Breast epithelium (tissue), 4 donors: ENCODE data around the gene FLAD1. TPM values are rescaled to one million over a fixed set of nuclear protein-coding genes. Genes with fewer than 3 reads are reported as not detected.

Source experiments
- DNase-seq, 2 donors: peaks; one replicate each; pipeline ENCODE4 v3.0.0-alpha.2; 2019; ENCODE audit warnings: low spot score in 2 of 2
- H3K27ac ChIP-seq, 2 donors: fragments of 200-600 bp; sonication (generic) in 1 of 2; one replicate each; pipeline ENCODE4 v1.5.1; 2016 to 2019; ENCODE audit warnings: mild to moderate bottlenecking in 1 of 2
- H3K27me3 ChIP-seq, 2 donors: fragments of 200-600 bp; sonication (generic) in 1 of 2; one replicate each; pipeline versions ENCODE4 v1.5.1 to v1.6.0; 2017 to 2019; ENCODE audit warnings: control low read depth in 1 of 2, mild to moderate bottlenecking in 1 of 2
- H3K36me3 ChIP-seq: fragments of 200-600 bp; one replicate; pipeline ENCODE4 v1.5.1; 2019
- H3K4me1 ChIP-seq, 2 donors: fragments of 200-600 bp; sonication (generic); one replicate each; pipeline ENCODE4 v1.5.1; 2016 to 2019; ENCODE audit warnings: control low read depth in 1 of 2
- H3K4me3 ChIP-seq, 3 donors: fragments of 200-600 bp; sonication (generic); 1 replicate in 2 of 3; 2 replicates in 1 of 3; pipeline ENCODE4 v1.5.1; 2016 to 2019; ENCODE audit warnings: mild to moderate bottlenecking in 3 of 3, moderate library complexity in 2 of 3
- H3K9me3 ChIP-seq, 2 donors: fragments of 200-600 bp; sonication (generic) in 1 of 2; one replicate each; pipeline ENCODE4 v1.5.1; 2016 to 2019; ENCODE audit warnings: control low read depth in 1 of 2
- CTCF ChIP-seq, 3 donors: fragments of 450-650 bp; IDR thresholded peaks; one replicate each; pipeline ENCODE4 v1.5.1; 2016 to 2017; ENCODE audit warnings: antibody characterized with exemption in 3 of 3, mild to moderate bottlenecking in 3 of 3, moderate library complexity in 3 of 3
- POLR2A ChIP-seq: fragments of 450-650 bp; IDR thresholded peaks from one replicate; pipeline ENCODE4 v1.6.1; 2016; ENCODE audit warnings: antibody characterized with exemption, mild to moderate bottlenecking, moderate library complexity
- POLR2AphosphoS5 ChIP-seq, 3 donors: sonication (generic); formaldehyde crosslinking; IDR thresholded peaks; one replicate each; pipeline ENCODE4 v1.6.1; 2017; ENCODE audit warnings: antibody characterized with exemption in 3 of 3
- intact Hi-C: fragments of 100-400 bp; cut with DNase I; formaldehyde crosslinking; loops from one replicate; pipeline ENCODE4 v1.15.1; 2023; ENCODE audit warnings: low total_unique reads
- total RNA-seq, 3 donors: library from RNA; depleted of rRNA; stranded (reverse); fragments of >200 nt; gene quantifications; one replicate each; pipeline ENCODE4 v1.1.0, GENCODE V29; 2016

FLAD1 gene
- total RNA-seq, 3 donors from 2014 or later = 27.0 to 42.7 (median 39.3) TPM

- no peak for DNase-seq
- H3K4me3 ChIP-seq = no peak overlapping the region
- H3K27ac ChIP-seq = no peak overlapping the region
- H3K27me3 ChIP-seq = no peaks in the 10 kb centered on the region
- TF ChIP-seq POLR2AphosphoS5 (IDR thresholded peaks at IDR 0.05) = no peak
- TF ChIP-seq CTCF (IDR thresholded peaks at IDR 0.05) = no peak
- no peak for TF ChIP-seq POLR2A
- no peaks in the 10 kb centered on the region for H3K36me3 ChIP-seq
- intact Hi-C loops = no loop called here
- H3K4me1 ChIP-seq = peaks cover 3 to 9% of the 10 kb centered on the region in 2 donors
- H3K9me3 ChIP-seq = no peaks in the 10 kb centered on the region
Observed at GRCh38 chr1:155022136-155022926, 39.2 kb downstream of the FLAD1 start.

DNA sequence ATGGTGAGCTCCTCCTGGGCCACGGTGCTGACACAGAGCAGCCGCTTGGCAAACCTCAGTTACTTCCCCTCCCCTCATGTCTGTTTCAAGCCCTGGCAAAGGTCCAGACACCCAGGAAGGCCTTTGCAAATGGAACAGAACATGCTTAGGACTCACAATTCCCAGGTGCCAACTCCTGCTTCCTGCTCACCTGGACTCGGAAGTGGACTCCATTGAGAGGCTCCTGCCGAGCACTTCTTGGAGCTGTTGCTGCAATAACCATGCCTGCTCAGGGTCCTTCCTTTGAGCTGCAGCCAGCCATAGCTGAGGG is 39.7 kb downstream of the FLAD1 start:
- Histone ChIP-seq H3K27ac (no peak overlapping the region), H3K9me3 (no peaks in the 10 kb centered on the region), H3K4me1 (peaks cover 3 to 4% of the 10 kb centered on the region in 2 donors), H3K36me3 (no peaks in the 10 kb centered on the region), H3K4me3 (no peak overlapping the region), H3K27me3 (no peaks in the 10 kb centered on the region)
- DNase-seq = no peak
- no peak for TF ChIP-seq CTCF (IDR thresholded peaks at IDR 0.05)
- no peak for TF ChIP-seq POLR2A
- TF ChIP-seq POLR2AphosphoS5 (IDR thresholded peaks at IDR 0.05) = no peak
- intact Hi-C loops = no loop called here

- TF ChIP-seq POLR2AphosphoS5 (IDR thresholded peaks at IDR 0.05) (no peak), POLR2A (no peak), CTCF (IDR thresholded peaks at IDR 0.05) (no peak)
- H3K27me3 ChIP-seq = no peaks in the 10 kb centered on the region
- no peak for DNase-seq
- peaks cover 0 to 3% of the 10 kb centered on the region in 2 donors for H3K4me1 ChIP-seq
- H3K27ac ChIP-seq = no peak overlapping the region
- H3K9me3 ChIP-seq = no peaks in the 10 kb centered on the region
- no peak overlapping the region for H3K4me3 ChIP-seq
- H3K36me3 ChIP-seq = no peaks in the 10 kb centered on the region
- intact Hi-C loops = no loop called here
Observed at GRCh38 chr1:155023627-155024026, 40.5 kb downstream of the FLAD1 start.

GRCh38 chr1:155024315-155024714 is 41.2 kb downstream of the FLAD1 start:
- H3K4me1 ChIP-seq = peaks cover 0 to 3% of the 10 kb centered on the region in 2 donors
- no peaks in the 10 kb centered on the region for H3K36me3 ChIP-seq
- H3K4me3 ChIP-seq = no peak overlapping the region
- H3K27me3 ChIP-seq = no peaks in the 10 kb centered on the region
- H3K9me3 ChIP-seq = no peaks in the 10 kb centered on the region
- H3K27ac ChIP-seq = no peak overlapping the region
- intact Hi-C loops = no loop called here
- DNase-seq = no peak
- no peak for TF ChIP-seq POLR2AphosphoS5 (IDR thresholded peaks at IDR 0.05)
- no peak for TF ChIP-seq CTCF (IDR thresholded peaks at IDR 0.05)
- TF ChIP-seq POLR2A = no peak

- TF ChIP-seq CTCF (IDR thresholded peaks at IDR 0.05) (no peak), POLR2AphosphoS5 (IDR thresholded peaks at IDR 0.05) (no peak), POLR2A (no peak)
Observed at GRCh38 chr1:155026154-155026553, 43.0 kb downstream of the FLAD1 start.

More at GRCh38 chr1:155026154-155026553, 43.0 kb downstream of the FLAD1 start:
- peaks cover 0 to 3% of the 10 kb centered on the region in 2 donors for H3K4me1 ChIP-seq
- DNase-seq = no peak
- H3K9me3 ChIP-seq = no peaks in the 10 kb centered on the region
- no peaks in the 10 kb centered on the region for H3K36me3 ChIP-seq
- intact Hi-C loops = no loop called here
- peak overlapping the region in 1 of 2 donors; percentile 58 for H3K27ac ChIP-seq
- no peaks in the 10 kb centered on the region for H3K27me3 ChIP-seq
- no peak overlapping the region for H3K4me3 ChIP-seq
